Measurements from ENCODE around the gene LIPH.
"Not testable (repeated sequence)": the region's sequence is repeated elsewhere in the genome, so short reads cannot be mapped to it uniquely, and the experiment has no call there.

LIPH gene

DNA sequence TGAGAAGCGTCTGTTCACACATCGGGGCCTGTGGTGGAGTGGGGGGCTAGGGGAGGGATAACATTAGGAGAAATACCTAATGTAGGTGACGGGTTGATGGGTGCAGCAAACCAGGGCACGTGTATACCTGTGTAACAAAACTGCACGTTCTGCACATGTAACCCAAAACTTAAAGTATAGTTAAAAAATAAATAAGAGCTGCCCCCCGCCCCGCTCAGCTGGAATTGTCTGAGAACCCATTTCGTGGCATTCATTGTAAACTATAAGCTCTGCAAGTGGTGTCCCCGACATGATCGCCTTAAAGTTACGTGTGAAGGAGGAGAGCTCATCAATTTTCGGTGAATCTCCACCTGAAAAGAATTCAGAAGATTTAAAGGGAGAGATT lies 7.3 kb upstream of the LIPH start:
- H3K27me3 ChIP-seq, result no peaks in the 10 kb centered on the region
- no peak for TF ChIP-seq CTCF (IDR thresholded peaks at IDR 0.05)
- no peak overlapping the region for H3K4me3 ChIP-seq (ENCODE audit: low read depth in 1 of 2, low read length in 1 of 2)
- peaks cover 11 to 20% of the 10 kb centered on the region in 2 experiments for H3K4me1 ChIP-seq (ENCODE audit: control insufficient read depth in 1 of 2, insufficient read depth in 1 of 2, low read depth in 1 of 2, low read length in 1 of 2)
- H3K36me3 ChIP-seq, result no peaks in the 10 kb centered on the region
- H3K9me3 ChIP-seq, result no peaks in the 10 kb centered on the region
- H3K27ac ChIP-seq, result no peak overlapping the region

- H3K27me3 ChIP-seq, result no peaks in the 10 kb centered on the region
- H3K4me3 ChIP-seq (ENCODE audit: low read depth in 1 of 2, low read length in 1 of 2), result no peak overlapping the region
- H3K4me1 ChIP-seq (ENCODE audit: control insufficient read depth in 1 of 2, insufficient read depth in 1 of 2, low read depth in 1 of 2, low read length in 1 of 2), result peaks cover 11 to 20% of the 10 kb centered on the region in 2 experiments
- H3K27ac ChIP-seq, result no peak overlapping the region
- no peak for TF ChIP-seq CTCF (IDR thresholded peaks at IDR 0.05)
- H3K9me3 ChIP-seq, result no peaks in the 10 kb centered on the region
- H3K36me3 ChIP-seq, result no peaks in the 10 kb centered on the region
Observed at GRCh38 chr3:185558395-185558794, 6.0 kb upstream of the LIPH start.

DNA sequence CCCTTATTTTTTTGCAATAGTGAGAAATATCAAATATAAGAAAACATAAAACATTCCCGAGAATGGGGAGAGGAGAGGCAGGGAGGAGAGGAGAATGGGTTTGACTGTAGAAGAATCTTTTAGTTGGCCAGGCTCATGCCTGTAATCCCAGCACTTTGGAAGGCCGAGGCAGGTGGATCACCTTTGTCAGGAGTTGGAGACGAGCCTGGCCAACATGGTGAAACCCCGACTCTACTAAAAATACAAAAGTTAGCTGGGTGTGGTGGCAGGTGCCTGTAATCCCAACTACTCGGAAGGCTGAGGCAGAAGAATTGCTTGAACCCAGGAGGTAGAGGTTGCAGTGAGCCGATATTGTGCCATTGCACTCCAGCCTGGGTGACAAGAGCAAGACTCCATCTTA lies 4.3 kb upstream of the LIPH start:
- not testable (repeated sequence) for H3K9me3 ChIP-seq; H3K4me3 ChIP-seq (ENCODE audit: low read depth in 1 of 2, low read length in 1 of 2); H3K27me3 ChIP-seq; H3K27ac ChIP-seq; H3K36me3 ChIP-seq
- H3K4me1 ChIP-seq (ENCODE audit: control insufficient read depth in 1 of 2, insufficient read depth in 1 of 2, low read depth in 1 of 2, low read length in 1 of 2), result peaks cover 7 to 17% of the 10 kb centered on the region in 2 experiments

DNA sequence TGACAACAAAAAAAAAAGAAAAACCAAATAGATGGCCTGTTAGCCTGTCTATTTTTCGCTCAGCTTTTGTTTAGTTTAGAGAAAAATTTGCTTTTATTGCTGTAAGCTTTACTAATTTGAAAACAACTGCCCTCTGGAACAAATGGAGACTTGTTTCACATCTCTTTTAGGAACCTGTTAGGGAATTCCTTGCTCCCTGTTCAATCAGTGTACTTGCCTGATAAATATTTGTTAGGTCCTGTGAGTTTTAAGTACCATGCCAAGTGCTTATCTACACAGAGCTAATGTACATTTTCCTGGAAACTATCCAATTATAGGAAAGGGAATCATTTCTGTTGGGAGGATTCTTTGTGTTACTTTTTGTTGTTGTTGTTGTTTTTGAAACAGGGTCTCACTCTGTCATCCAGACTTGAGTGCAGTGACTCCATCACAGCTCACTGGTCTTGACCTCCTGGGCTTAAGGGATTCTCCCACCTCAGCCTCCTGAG lies 3.5 kb upstream of the LIPH start:
- Histone ChIP-seq H3K4me3 (ENCODE audit: low read depth in 1 of 2, low read length in 1 of 2) (no peak overlapping the region), H3K27me3 (no peaks in the 10 kb centered on the region), H3K27ac (no peak overlapping the region), H3K9me3 (no peaks in the 10 kb centered on the region), H3K4me1 (ENCODE audit: control insufficient read depth in 1 of 2, insufficient read depth in 1 of 2, low read depth in 1 of 2, low read length in 1 of 2) (peaks cover 0 to 10% of the 10 kb centered on the region in 2 experiments), H3K36me3 (no peaks in the 10 kb centered on the region)
- TF ChIP-seq CTCF (IDR thresholded peaks at IDR 0.05), result no peak

DNA sequence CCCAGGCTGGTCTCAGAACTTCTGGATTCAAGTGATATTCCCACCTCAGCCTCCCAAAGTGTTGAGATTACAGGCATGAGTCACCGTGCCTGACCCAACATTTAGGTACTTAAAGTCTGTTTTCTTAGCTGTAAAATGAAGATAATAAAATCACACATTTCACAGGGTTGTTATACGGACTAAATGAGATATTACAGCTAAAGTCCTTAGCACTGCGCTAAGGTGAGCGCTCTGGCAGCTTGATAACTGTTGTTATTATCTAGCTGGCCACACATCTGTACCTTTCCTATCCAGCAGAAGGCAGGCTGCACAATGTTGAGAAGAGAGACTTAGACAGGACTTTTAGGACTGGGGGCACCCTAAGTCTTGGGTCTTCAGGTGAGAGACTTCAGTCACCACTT lies 2.7 kb upstream of the LIPH start:
- H3K9me3 ChIP-seq, result no peaks in the 10 kb centered on the region

DNA sequence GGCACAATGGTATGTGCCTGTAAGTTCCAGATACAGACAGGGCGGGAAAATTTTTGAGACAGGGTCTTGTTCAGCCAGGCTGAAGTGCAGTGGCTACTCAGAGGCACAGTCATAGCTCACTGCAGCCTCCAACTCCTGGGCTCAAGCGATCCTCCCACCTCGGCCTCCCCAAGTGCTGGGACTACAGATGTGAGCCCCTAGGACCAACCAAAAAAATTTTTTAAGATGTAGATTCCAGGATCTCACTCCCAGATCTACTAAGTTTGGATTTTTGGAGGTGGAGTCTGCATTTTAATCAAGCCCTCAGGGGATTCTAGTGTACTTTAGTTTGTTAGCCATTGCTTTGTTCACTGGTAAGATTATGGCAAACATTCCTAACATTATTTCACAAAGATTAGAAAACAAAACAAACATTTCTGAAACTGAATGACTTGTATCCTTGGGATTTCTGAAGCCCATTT lies 2.7 kb downstream of the LIPH start:
- Histone ChIP-seq H3K4me3 (ENCODE audit: low read depth in 1 of 2, low read length in 1 of 2) (no peak overlapping the region), H3K4me1 (ENCODE audit: control insufficient read depth in 1 of 2, insufficient read depth in 1 of 2, low read depth in 1 of 2, low read length in 1 of 2) (no peaks in the 10 kb centered on the region), H3K27me3 (no peaks in the 10 kb centered on the region), H3K27ac (no peak overlapping the region), H3K9me3 (no peaks in the 10 kb centered on the region), H3K36me3 (no peaks in the 10 kb centered on the region)
- no peak for TF ChIP-seq CTCF (IDR thresholded peaks at IDR 0.05)

More for the DNA sequence above, 2.7 kb upstream of the LIPH start:
- Histone ChIP-seq H3K4me3 (ENCODE audit: low read depth in 1 of 2, low read length in 1 of 2) (no peak overlapping the region), H3K27me3 (no peaks in the 10 kb centered on the region), H3K27ac (no peak overlapping the region), H3K4me1 (ENCODE audit: control insufficient read depth in 1 of 2, insufficient read depth in 1 of 2, low read depth in 1 of 2, low read length in 1 of 2) (peaks cover 0 to 9% of the 10 kb centered on the region in 2 experiments), H3K36me3 (no peaks in the 10 kb centered on the region)
- TF ChIP-seq CTCF (IDR thresholded peaks at IDR 0.05), result no peak
